HepG2 (cell line): ENCODE results near the gene SSBP4. TPM values are rescaled to one million over a fixed set of nuclear protein-coding genes. Genes with fewer than 3 reads are reported as not detected.

Experiments
- ATAC-seq: fragments of 200-7000 bp; cut with Tn5 transposase; 3 replicates; pipeline ENCODE4 v1.9.1; 2020; ENCODE audit warnings: mild to moderate bottlenecking, moderate library complexity
- BruUV-seq: library from RNA; stranded (reverse); fragments of 400-500 nt; replicated peaks from 2 replicates; lab custom pipeline; 2021; lab: Mats Ljungman, UMichigan
- CTCF ChIA-PET: fragments of 300-600 bp; formaldehyde crosslinking; extraction: SDS; loops from one replicate; lab custom pipeline; 2021; ENCODE audit warnings: low total read pairs, inconsistent platforms, low intra/inter-chr PET ratio; lab: Yijun Ruan, JAX
- POLR2A ChIA-PET: fragments of 350-600 bp; sonication (Branson Sonifier 250); formaldehyde crosslinking; loops from one replicate; lab custom pipeline; 2020; ENCODE audit warnings: antibody characterized with exemption, inconsistent platforms; lab: Yijun Ruan, JAX
- DNase-seq: peaks from one replicate; pipeline ENCODE4 v3.0.0-alpha.2; 2015; ENCODE audit warnings: low spot score
- FAIRE-seq: peaks from 3 replicates; lab custom pipeline; 2011; peaks lifted over from hg19 to GRCh38; lab: Jason Lieb, UNC
- H2AFZ ChIP-seq: one replicate; pipeline ENCODE4 v1.6.1; 2011; ENCODE audit warnings: low read length, inconsistent platforms
- H3K27ac ChIP-seq: fragments of 300-600 bp; 3 replicates; pipeline ENCODE4 v1.8.0; 2011; ENCODE audit warnings: mixed run types, mild to moderate bottlenecking, mixed read lengths, low read length, inconsistent platforms; ENCODE audit not compliant: insufficient read depth; ENCODE audit errors: extremely low read length
- H3K27me3 ChIP-seq, 2 experiments: fragments of 200-600 bp in 1 of 2; 2 replicates in 1 of 2; 3 replicates in 1 of 2; pipeline versions ENCODE4 v1.6.0 to v1.8.0; 2011; ENCODE audit warnings: low read length in 2 of 2, mild to moderate bottlenecking in 2 of 2, moderate library complexity in 2 of 2, inconsistent platforms in 1 of 2; ENCODE audit not compliant: insufficient read depth in 2 of 2, control insufficient read depth in 1 of 2
- H3K36me3 ChIP-seq, 2 experiments: fragments of 200-600 bp in 1 of 2; replicated peaks in 1 of 2; 2 replicates in 1 of 2; 3 replicates in 1 of 2; pipeline versions ENCODE4 v1.5.1 to v1.8.0; 2011; ENCODE audit warnings: low read length in 2 of 2, inconsistent platforms in 1 of 2; ENCODE audit not compliant: insufficient read depth in 2 of 2, control insufficient read depth in 1 of 2
- H3K4me1 ChIP-seq: 2 replicates; pipeline ENCODE4 v1.5.1; 2012; ENCODE audit warnings: low read length, inconsistent platforms; ENCODE audit not compliant: insufficient read depth
- H3K4me2 ChIP-seq: 2 replicates; pipeline ENCODE4 v1.6.0; 2011; ENCODE audit warnings: low read depth, low read length, inconsistent platforms
- H3K4me3 ChIP-seq, 3 experiments: fragments of 200-600 bp in 1 of 3; sonication (generic), shearing (Covaris generic) in 1 of 3; replicated peaks in 1 of 3; 2 replicates each; pipeline ENCODE4 v1.5.1; 2011 to 2016; ENCODE audit warnings: low read length in 3 of 3, inconsistent platforms in 2 of 3, low read depth in 2 of 3, mild to moderate bottlenecking in 2 of 3, control low read depth in 1 of 3, mixed read lengths in 1 of 3; ENCODE audit not compliant: insufficient read depth in 1 of 3
- H3K79me2 ChIP-seq: one replicate; pipeline ENCODE4 v1.6.1; 2011; ENCODE audit warnings: low read length, inconsistent platforms; ENCODE audit not compliant: insufficient read depth
- H3K9ac ChIP-seq: 2 replicates; pipeline ENCODE4 v1.6.0; 2011; ENCODE audit warnings: mild to moderate bottlenecking, low read depth, low read length, inconsistent platforms; ENCODE audit not compliant: insufficient read depth
- H3K9me3 ChIP-seq: 2 replicates; pipeline ENCODE4 v1.5.1; 2012; ENCODE audit warnings: mild to moderate bottlenecking, low read length
- H4K20me1 ChIP-seq: 2 replicates; pipeline ENCODE4 v1.6.0; 2011; ENCODE audit warnings: inconsistent platforms, mild to moderate bottlenecking, low read length, moderate library complexity; ENCODE audit not compliant: insufficient read depth
- ADNP ChIP-seq: sonication (generic); formaldehyde crosslinking; IDR thresholded peaks from 2 replicates; pipeline ENCODE4 v1.4.0; 2020; ENCODE audit warnings: missing genetic modification reagents
- BRD4 ChIP-seq: sonication (generic); formaldehyde crosslinking; IDR thresholded peaks from 2 replicates; pipeline ENCODE4 v1.4.0; 2020; ENCODE audit warnings: missing genetic modification reagents
- HOXA5 ChIP-seq: sonication (generic); formaldehyde crosslinking; IDR thresholded peaks from 2 replicates; pipeline ENCODE4 v1.4.0; 2020; ENCODE audit warnings: missing genetic modification reagents
- HOXA9 ChIP-seq: sonication (generic); formaldehyde crosslinking; IDR thresholded peaks from 2 replicates; pipeline ENCODE4 v1.8.1; 2022; ENCODE audit warnings: missing genetic modification reagents, mild to moderate bottlenecking, moderate library complexity, borderline replicate concordance
- JARID2 ChIP-seq: sonication (generic); formaldehyde crosslinking; IDR thresholded peaks from 2 replicates; pipeline ENCODE4 v1.8.1; 2023; ENCODE audit warnings: missing genetic modification reagents, inconsistent platforms; ENCODE audit not compliant: insufficient replicate concordance
- MBNL3 ChIP-seq: fragments of 250-450 bp; sonication (Bioruptor Pico); conservative IDR thresholded peaks from 2 replicates; pipeline ENCODE4 v1.8.0; 2022; ENCODE audit warnings: mild to moderate bottlenecking, inconsistent platforms
- MED1 ChIP-seq: sonication (generic); formaldehyde crosslinking; IDR thresholded peaks from 2 replicates; pipeline ENCODE4 v1.4.0; 2020; ENCODE audit warnings: missing genetic modification reagents
- RBFOX2 ChIP-seq: fragments of 200-400 bp; formaldehyde crosslinking; IDR thresholded peaks from 2 replicates; pipeline ENCODE4 v1.6.1; 2017; ENCODE audit warnings: low read depth, mild to moderate bottlenecking, low read length
- WIZ ChIP-seq: sonication (generic); formaldehyde crosslinking; IDR thresholded peaks from 2 replicates; pipeline ENCODE4 v1.5.1; 2020; ENCODE audit warnings: mild to moderate bottlenecking, missing genetic modification reagents
- ZFP1 ChIP-seq: IDR thresholded peaks from 2 replicates; pipeline ENCODE4 v1.6.1; 2016
- ZFP36 ChIP-seq: fragments of 150-350 bp; IDR thresholded peaks from 2 replicates; pipeline ENCODE4 v1.6.1; 2018; ENCODE audit warnings: borderline replicate concordance, low read length, low read depth; ENCODE audit not compliant: partially characterized antibody
- ZNF563 ChIP-seq: sonication (generic); formaldehyde crosslinking; IDR thresholded peaks from 2 replicates; pipeline ENCODE4 v1.8.0; 2022; ENCODE audit warnings: mild to moderate bottlenecking, moderate library complexity, missing genetic modification reagents
- ZNF709 ChIP-seq: sonication (generic); formaldehyde crosslinking; IDR thresholded peaks from 2 replicates; pipeline ENCODE4 v1.5.0; 2020; ENCODE audit warnings: mild to moderate bottlenecking, missing genetic modification reagents
- ZNF747 ChIP-seq: sonication (generic); formaldehyde crosslinking; IDR thresholded peaks from 2 replicates; pipeline ENCODE4 v1.8.1; 2023; ENCODE audit warnings: missing genetic modification reagents, mild to moderate bottlenecking, borderline replicate concordance
- ZNF782 ChIP-seq: sonication (generic); formaldehyde crosslinking; IDR thresholded peaks from 2 replicates; pipeline ENCODE4 v1.4.0; 2020; ENCODE audit warnings: missing genetic modification reagents, mild to moderate bottlenecking, borderline replicate concordance
- WGBS: methylation state at CpG from one replicate; pipeline ENCODE4 v1.1.6; 2017; ENCODE audit warnings: low lambda C conversion rate; 5-methylcytosine and 5-hydroxymethylcytosine counted together
- in situ Hi-C: cut with HindIII; loops from 2 replicates; pipeline ENCODE4 v1.10.0; 2017; ENCODE audit warnings: low pct_unique_long_range_greater_than_20kb; ENCODE audit not compliant: extremely low pct_ligation_motif_present
- intact Hi-C: fragments of 100-400 bp; cut with micrococcal nuclease; formaldehyde crosslinking; loops from one replicate; pipeline ENCODE4 v1.10.0; 2022; ENCODE audit not compliant: unreplicated experiment
- polyA plus RNA-seq, 8 experiments: library from polyadenylated mRNA; depleted of rRNA in 3 of 8; stranded (reverse) in 7 of 8; unstranded in 1 of 8; fragments of >200 nt; fragmentation: Illumina TruSeq in 4 of 8; extraction: Trizol in 4 of 8; gene quantifications; 2 replicates each; pipeline versions ENCODE4 v1.2.1 to v1.2.3, GENCODE V29; 2011 to 2016; ENCODE audit warnings: low read depth in 4 of 8, missing spikeins in 1 of 8, mixed read lengths in 1 of 8; ENCODE audit not compliant: insufficient read depth in 1 of 8
- total RNA-seq, 5 experiments: library from RNA; depleted of rRNA; stranded (reverse); fragments of >200 nt; fragmentation: Illumina TruSeq; extraction: Trizol; gene quantifications; 2 replicates each; pipeline ENCODE4 v1.2.3, GENCODE V29; 2016; ENCODE audit warnings: low read depth in 1 of 5
- TF ChIP-seq, protein P1 (sequence below): sonication (generic); formaldehyde crosslinking; conservative IDR thresholded peaks from 2 replicates; pipeline ENCODE4 v1.4.0; 2020; ENCODE audit warnings: missing genetic modification reagents
- TF ChIP-seq, protein P2 (sequence below): sonication (generic); formaldehyde crosslinking; IDR thresholded peaks from 2 replicates; pipeline ENCODE4 v1.5.0; 2020; ENCODE audit warnings: mild to moderate bottlenecking, low read depth, missing genetic modification reagents, borderline replicate concordance
- TF ChIP-seq, protein P3 (sequence below): conservative IDR thresholded peaks from 2 replicates; pipeline ENCODE4 v1.6.1; 2018; ENCODE audit warnings: missing genetic modification reagents

SSBP4 gene
- total and polyA plus RNA-seq, 2 of the 13 experiments (the other 11 are each of a cell fraction or from before 2014, with no cell fraction given): 20.8 to 39.5 TPM

DNA sequence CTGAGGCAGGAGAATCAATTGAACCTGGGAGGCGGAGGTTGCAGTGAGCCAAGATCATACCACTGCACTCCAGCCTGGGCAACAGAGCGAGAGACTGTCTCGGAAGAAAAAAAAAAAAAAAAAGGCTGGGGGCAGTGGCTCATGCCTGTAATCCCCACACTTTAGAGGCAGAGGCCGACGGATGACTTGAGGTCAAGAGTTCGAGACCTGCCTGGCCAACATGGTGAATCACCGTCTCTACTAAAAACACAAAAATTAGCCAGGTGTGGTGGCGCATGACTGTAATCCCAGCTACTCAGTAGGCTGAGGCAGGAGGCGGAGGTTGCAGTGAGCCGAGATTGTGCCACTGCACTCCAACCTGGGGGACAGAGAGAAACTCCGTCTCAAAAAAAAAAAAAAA lies 35.6 kb upstream of the SSBP4 start (continued):
- TF ChIP-seq ZNF563 (CRISPR knock-in tag): peak; percentile 45; the same call in 1 of the 2 replicates
- TF ChIP-seq ZNF709 (CRISPR knock-in tag): peak; percentile 29; the same call in 1 of the 2 replicates

DNA sequence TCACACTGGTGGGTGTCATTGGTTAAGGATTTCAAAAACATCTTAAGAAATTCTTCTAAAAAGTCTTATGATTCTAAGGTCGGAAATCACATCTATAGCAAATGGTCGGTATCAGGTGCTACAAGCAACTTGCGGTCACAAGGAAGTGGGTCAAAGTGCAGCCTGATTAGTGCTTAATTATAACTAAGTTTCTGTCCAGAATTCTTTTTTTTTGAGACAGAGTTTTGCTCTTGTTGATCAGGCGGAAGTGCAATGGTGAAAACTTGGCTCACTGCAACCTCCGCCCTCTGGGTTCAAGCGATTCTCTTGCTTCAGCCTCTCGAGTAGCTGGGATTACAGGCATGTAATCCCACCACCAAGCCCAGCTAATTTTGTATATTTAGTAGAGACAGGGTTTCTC lies 34.4 kb upstream of the SSBP4 start:
- 58% methylated on average over 7 of the region's 7 CpGs for WGBS
- peak overlapping the region; percentile 97 for H3K4me2 ChIP-seq
- CTCF ChIA-PET: interaction anchor here (1.1 to 1.4 kb wide), 2 partner anchors 28 to 106 kb away, joined by 3 read pairs; no protein-coding TSS in a partner anchor
- TF ChIP-seq, protein P1, sequence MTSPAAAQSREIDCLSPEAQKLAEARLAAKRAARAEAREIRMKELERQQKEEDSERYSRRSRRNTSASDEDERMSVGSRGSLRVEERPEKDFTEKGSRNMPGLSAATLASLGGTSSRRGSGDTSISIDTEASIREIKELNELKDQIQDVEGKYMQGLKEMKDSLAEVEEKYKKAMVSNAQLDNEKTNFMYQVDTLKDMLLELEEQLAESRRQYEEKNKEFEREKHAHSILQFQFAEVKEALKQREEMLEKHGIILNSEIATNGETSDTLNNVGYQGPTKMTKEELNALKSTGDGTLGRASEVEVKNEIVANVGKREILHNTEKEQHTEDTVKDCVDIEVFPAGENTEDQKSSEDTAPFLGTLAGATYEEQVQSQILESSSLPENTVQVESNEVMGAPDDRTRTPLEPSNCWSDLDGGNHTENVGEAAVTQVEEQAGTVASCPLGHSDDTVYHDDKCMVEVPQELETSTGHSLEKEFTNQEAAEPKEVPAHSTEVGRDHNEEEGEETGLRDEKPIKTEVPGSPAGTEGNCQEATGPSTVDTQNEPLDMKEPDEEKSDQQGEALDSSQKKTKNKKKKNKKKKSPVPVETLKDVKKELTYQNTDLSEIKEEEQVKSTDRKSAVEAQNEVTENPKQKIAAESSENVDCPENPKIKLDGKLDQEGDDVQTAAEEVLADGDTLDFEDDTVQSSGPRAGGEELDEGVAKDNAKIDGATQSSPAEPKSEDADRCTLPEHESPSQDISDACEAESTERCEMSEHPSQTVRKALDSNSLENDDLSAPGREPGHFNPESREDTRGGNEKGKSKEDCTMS (CRISPR knock-in tag): no peak
- no peak for TF ChIP-seq MBNL3 (CRISPR knock-in tag)
- TF ChIP-seq HOXA5 (CRISPR knock-in tag): no peak
- TF ChIP-seq ZNF747 (CRISPR knock-in tag): no peak
- no peak for TF ChIP-seq WIZ (CRISPR knock-in tag)
- no peak for TF ChIP-seq ZNF782 (CRISPR knock-in tag)
- no peak for TF ChIP-seq JARID2 (CRISPR knock-in tag)
- TF ChIP-seq, protein P2, sequence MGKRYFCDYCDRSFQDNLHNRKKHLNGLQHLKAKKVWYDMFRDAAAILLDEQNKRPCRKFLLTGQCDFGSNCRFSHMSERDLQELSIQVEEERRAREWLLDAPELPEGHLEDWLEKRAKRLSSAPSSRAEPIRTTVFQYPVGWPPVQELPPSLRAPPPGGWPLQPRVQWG (CRISPR knock-in tag): no peak
- no peak for TF ChIP-seq ZFP1
- 0 out of 2 replicates have a peak, but pooled peaks have one; percentile 17 for TF ChIP-seq MED1 (CRISPR knock-in tag)
- TF ChIP-seq, protein P3, sequence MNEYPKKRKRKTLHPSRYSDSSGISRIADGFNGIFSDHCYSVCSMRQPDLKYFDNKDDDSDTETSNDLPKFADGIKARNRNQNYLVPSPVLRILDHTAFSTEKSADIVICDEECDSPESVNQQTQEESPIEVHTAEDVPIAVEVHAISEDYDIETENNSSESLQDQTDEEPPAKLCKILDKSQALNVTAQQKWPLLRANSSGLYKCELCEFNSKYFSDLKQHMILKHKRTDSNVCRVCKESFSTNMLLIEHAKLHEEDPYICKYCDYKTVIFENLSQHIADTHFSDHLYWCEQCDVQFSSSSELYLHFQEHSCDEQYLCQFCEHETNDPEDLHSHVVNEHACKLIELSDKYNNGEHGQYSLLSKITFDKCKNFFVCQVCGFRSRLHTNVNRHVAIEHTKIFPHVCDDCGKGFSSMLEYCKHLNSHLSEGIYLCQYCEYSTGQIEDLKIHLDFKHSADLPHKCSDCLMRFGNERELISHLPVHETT (CRISPR knock-in tag): no peak
- TF ChIP-seq BRD4: no peak
- no peak for TF ChIP-seq HOXA9 (CRISPR knock-in tag)
- no peak for TF ChIP-seq ZFP36
- peak; percentile 45 for TF ChIP-seq RBFOX2
- TF ChIP-seq ADNP (CRISPR knock-in tag): no peak

More for the DNA sequence above, 34.4 kb upstream of the SSBP4 start:
- H3K9me3 ChIP-seq: no peaks in the 10 kb centered on the region
- peak overlapping the region; percentile 56 to 95 (median 91) for H3K4me3 ChIP-seq
- FAIRE-seq (no peak), DNase-seq (no peak), ATAC-seq (no peak)
- H3K9ac ChIP-seq: peak overlapping the region; percentile 84
- in situ Hi-C loops (no loop called here), intact Hi-C loops (loop anchor here (5.0 kb wide), 1 partner anchor 37 kb away; no protein-coding TSS in a partner anchor)
- H3K4me1 ChIP-seq: peaks cover 57% of the 10 kb centered on the region
- peak overlapping the region; percentile 80 for H3K27ac ChIP-seq
- POLR2A ChIA-PET: interaction anchor here (1.9 to 14.3 kb wide), 3 partner anchors 17 to 105 kb away, joined by 20 to 514 read pairs (median 87); partner anchors contain the start of gene JUND
- no peaks in the 10 kb centered on the region; a peak in 1 of 5 replicates for H3K27me3 ChIP-seq
- BruUV-seq: no TSS peak
- H4K20me1 ChIP-seq: peaks cover 35% of the 10 kb centered on the region
- H2AFZ ChIP-seq: no peak overlapping the region
- peaks cover 4 to 24% of the 10 kb centered on the region in 2 experiments; a peak in 4 of 5 replicates for H3K36me3 ChIP-seq
- H3K79me2 ChIP-seq: peaks cover 57% of the 10 kb centered on the region
